Activated CD4-positive, alpha-beta T cell treated with anti-CD3 and anti-CD28 coated beads for 36 hours (primary cell): ENCODE results near the gene NUP50. TPM values are rescaled to one million over a fixed set of nuclear protein-coding genes. Genes with fewer than 3 reads are reported as not detected.

Experiments used
- ATAC-seq: fragments of 200-7000 bp; cut with Tn5 transposase; one replicate; pipeline ENCODE4 v1.10.0; 2021; ENCODE audit warnings: mild to moderate bottlenecking, moderate library complexity
- CTCF ChIA-PET: fragments of 350-600 bp; sonication (Branson Sonifier 250); formaldehyde crosslinking; loops from one replicate; lab custom pipeline; 2021; ENCODE audit warnings: antibody characterized with exemption; lab: Charles Lee
- POLR2A ChIA-PET: fragments of 350-600 bp; sonication (Branson Sonifier 250); formaldehyde crosslinking; loops from one replicate; lab custom pipeline; 2021; ENCODE audit warnings: antibody characterized with exemption, inconsistent platforms; lab: Charles Lee
- DNase-seq: peaks from one replicate; pipeline ENCODE4 v3.0.0-alpha.2; 2020
- H3K27ac Mint-ChIP-seq: one replicate; pipeline ENCODE4 v1.8.0; 2021; ENCODE audit warnings: mixed read lengths
- H3K27me3 Mint-ChIP-seq: one replicate; pipeline ENCODE4 v1.8.0; 2021; ENCODE audit warnings: mixed read lengths
- H3K36me3 Mint-ChIP-seq: one replicate; pipeline ENCODE4 v1.8.0; 2021; ENCODE audit warnings: low read depth, mixed read lengths
- H3K4me1 Mint-ChIP-seq: one replicate; pipeline ENCODE4 v1.8.0; 2021; ENCODE audit warnings: mixed read lengths
- H3K4me3 Mint-ChIP-seq: one replicate; pipeline ENCODE4 v1.8.0; 2021; ENCODE audit warnings: mild to moderate bottlenecking, moderate library complexity, mixed read lengths
- H3K9me3 Mint-ChIP-seq: one replicate; pipeline ENCODE4 v1.8.0; 2021; ENCODE audit warnings: low read depth, mixed read lengths
- intact Hi-C, 2 experiments: fragments of 100-400 bp; cut with DNase I in 1 of 2; cut with micrococcal nuclease in 1 of 2; formaldehyde crosslinking; loops; one replicate each; pipeline versions ENCODE4 v1.14.2 to v1.15.1; 2022 to 2024; cut with DNase I, micrococcal nuclease
- total RNA-seq, 2 experiments: library from RNA; stranded (reverse); gene quantifications; one replicate each; pipeline ENCODE4 v1.2.3, GENCODE V29; 2021

Gene NUP50
- 100 to 1,000 TPM; 136 to 141 TPM for total RNA-seq

- intact Hi-C loops, result loop anchor here (1.0 to 10.0 kb wide), 9 partner anchors 9 to 461 kb away; partner anchors contain the start of genes KIAA0930 (in 1 of the 2) and PRR5 (in 1 of the 2)
- H3K27ac Mint-ChIP-seq, result peak within 1 kb of the TSS; percentile 97
- H3K4me1 Mint-ChIP-seq, result peaks cover 56% of the 10 kb centered on the region
- H3K36me3 Mint-ChIP-seq, result peaks cover 42% of the 10 kb centered on the region
- H3K4me3 Mint-ChIP-seq, result peak within 1 kb of the TSS; percentile 99
- CTCF ChIA-PET, result interaction anchor here (0.6 to 4.4 kb wide), 10 partner anchors 10 to 1604 kb away, joined by 3 to 25 read pairs (median 3); no protein-coding TSS in a partner anchor
- ATAC-seq (peak; percentile 89), DNase-seq (peak; percentile 98)
- H3K9me3 Mint-ChIP-seq, result no peaks in the 10 kb centered on the region
- POLR2A ChIA-PET, result interaction anchor here (0.6 to 1.0 kb wide), 5 partner anchors 9 to 513 kb away, joined by 3 to 6 read pairs (median 3); no protein-coding TSS in a partner anchor
- H3K27me3 Mint-ChIP-seq, result no peaks in the 10 kb centered on the region
These were observed at the start of gene NUP50 for GRCh38 chr22:45163451-45164269. Gene NUP50 (plus strand): TSS chr22:45163925. CDS start chr22:45168178, 4,253 bp downstream.

GRCh38 chr22:45120440-45120839 lies 43.3 kb upstream of the NUP50 start:
- Mint-ChIP-seq H3K9me3 (no peaks in the 10 kb centered on the region), H3K36me3 (no peaks in the 10 kb centered on the region), H3K4me3 (no peak overlapping the region), H3K27me3 (peaks cover 5% of the 10 kb centered on the region), H3K4me1 (no peaks in the 10 kb centered on the region), H3K27ac (no peak overlapping the region)
- intact Hi-C loops, result no loop called here
- ATAC-seq, result no peak
- DNase-seq, result no peak
- ChIA-PET POLR2A (no interaction called here), CTCF (interaction anchor here (0.7 to 1.2 kb wide), 2 partner anchors 9 to 25 kb away, joined by 3 read pairs; no protein-coding TSS in a partner anchor)

GRCh38 chr22:45120931-45121330 lies 42.8 kb upstream of the NUP50 start:
- H3K27me3 Mint-ChIP-seq, result peaks cover 5% of the 10 kb centered on the region
- ATAC-seq, result no peak
- ChIA-PET POLR2A (no interaction called here), CTCF (interaction anchor here (1.2 kb wide), 1 partner anchor 9 kb away, joined by 3 read pairs; no protein-coding TSS in a partner anchor)
- H3K4me1 Mint-ChIP-seq, result no peaks in the 10 kb centered on the region
- no peak overlapping the region for H3K27ac Mint-ChIP-seq
- no peak overlapping the region for H3K4me3 Mint-ChIP-seq
- no peak for DNase-seq
- H3K9me3 Mint-ChIP-seq, result no peaks in the 10 kb centered on the region
- intact Hi-C loops, result no loop called here
- no peaks in the 10 kb centered on the region for H3K36me3 Mint-ChIP-seq

GRCh38 chr22:45124176-45124847 lies 39.4 kb upstream of the NUP50 start:
- peaks cover 4% of the 10 kb centered on the region for H3K4me1 Mint-ChIP-seq
- CTCF ChIA-PET, result interaction anchor here (1.1 kb wide), 1 partner anchor 39 kb away, joined by 3 read pairs; the partner anchor contains the start of gene NUP50
- no peak overlapping the region for H3K27ac Mint-ChIP-seq
- peaks cover 3% of the 10 kb centered on the region for H3K27me3 Mint-ChIP-seq
- no peaks in the 10 kb centered on the region for H3K9me3 Mint-ChIP-seq
- no peak overlapping the region for H3K4me3 Mint-ChIP-seq
- no peaks in the 10 kb centered on the region for H3K36me3 Mint-ChIP-seq
- DNase-seq (no peak), ATAC-seq (no peak)
- POLR2A ChIA-PET, result no interaction called here
- intact Hi-C loops, result no loop called here

GRCh38 chr22:45125188-45125587 lies 38.5 kb upstream of the NUP50 start:
- no peak for DNase-seq
- Mint-ChIP-seq H3K4me3 (no peak overlapping the region), H3K27me3 (no peaks in the 10 kb centered on the region), H3K9me3 (no peaks in the 10 kb centered on the region), H3K4me1 (peaks cover 13% of the 10 kb centered on the region), H3K36me3 (no peaks in the 10 kb centered on the region), H3K27ac (no peak overlapping the region)
- no peak for ATAC-seq
- CTCF ChIA-PET, result no interaction called here
- intact Hi-C loops, result no loop called here
- POLR2A ChIA-PET, result no interaction called here

- ChIA-PET CTCF (interaction anchor here (0.7 to 0.9 kb wide), 2 partner anchors 31 to 45 kb away, joined by 3 to 4 read pairs; no protein-coding TSS in a partner anchor), POLR2A (no interaction called here)
- H3K27ac Mint-ChIP-seq, result no peak overlapping the region
- no peaks in the 10 kb centered on the region for H3K9me3 Mint-ChIP-seq
- intact Hi-C loops, result no loop called here
- peaks cover 28% of the 10 kb centered on the region for H3K4me1 Mint-ChIP-seq
- peaks cover 13% of the 10 kb centered on the region for H3K36me3 Mint-ChIP-seq
- no peaks in the 10 kb centered on the region for H3K27me3 Mint-ChIP-seq
- ATAC-seq (no peak), DNase-seq (no peak)
- no peak overlapping the region for H3K4me3 Mint-ChIP-seq
These were observed 35.9 kb upstream of the NUP50 start for GRCh38 chr22:45127866-45128265.

- Mint-ChIP-seq H3K4me1 (peaks cover 28% of the 10 kb centered on the region), H3K4me3 (peak overlapping the region; percentile 11), H3K9me3 (peaks cover 8% of the 10 kb centered on the region), H3K27me3 (no peaks in the 10 kb centered on the region), H3K36me3 (peaks cover 26% of the 10 kb centered on the region), H3K27ac (peak overlapping the region; percentile 89)
- DNase-seq, result peak; percentile 75
- intact Hi-C loops, result loop anchor here in 1 of 2 experiments (1.0 kb wide), 3 partner anchors 33 to 179 kb away; partner anchors contain the start of genes FAM118A and NUP50
- ChIA-PET POLR2A (interaction anchor here (0.5 to 1.0 kb wide), 4 partner anchors 10 to 181 kb away, joined by 3 read pairs; no protein-coding TSS in a partner anchor), CTCF (interaction anchor here (0.7 to 1.4 kb wide), 7 partner anchors 9 to 395 kb away, joined by 3 to 4 read pairs (median 3); no protein-coding TSS in a partner anchor)
- peak; percentile 93 for ATAC-seq
These were observed 33.8 kb upstream of the NUP50 start for GRCh38 chr22:45129703-45130524.

- H3K9me3 Mint-ChIP-seq, result peaks cover 8% of the 10 kb centered on the region
- no peaks in the 10 kb centered on the region for H3K27me3 Mint-ChIP-seq
- peaks cover 32% of the 10 kb centered on the region for H3K36me3 Mint-ChIP-seq
- H3K4me1 Mint-ChIP-seq, result peaks cover 28% of the 10 kb centered on the region
- no peak overlapping the region for H3K4me3 Mint-ChIP-seq
- DNase-seq (peak; percentile 26), ATAC-seq (no peak)
- intact Hi-C loops, result loop anchor here in 1 of 2 experiments (1.0 kb wide), 2 partner anchors 67 to 178 kb away; partner anchors contain the start of gene FAM118A
- ChIA-PET POLR2A (interaction anchor here (0.9 kb wide), 1 partner anchor 180 kb away, joined by 3 read pairs; no protein-coding TSS in a partner anchor), CTCF (interaction anchor here (0.5 to 0.8 kb wide), 3 partner anchors 18 to 115 kb away, joined by 3 read pairs; no protein-coding TSS in a partner anchor)
- H3K27ac Mint-ChIP-seq, result peak overlapping the region; percentile 89
These were observed 32.8 kb upstream of the NUP50 start for GRCh38 chr22:45130891-45131290.

- Mint-ChIP-seq H3K4me1 (peaks cover 34% of the 10 kb centered on the region), H3K9me3 (peaks cover 8% of the 10 kb centered on the region), H3K4me3 (no peak overlapping the region), H3K36me3 (peaks cover 32% of the 10 kb centered on the region), H3K27me3 (no peaks in the 10 kb centered on the region), H3K27ac (peak overlapping the region; percentile 47)
- CTCF ChIA-PET, result no interaction called here
- DNase-seq (no peak), ATAC-seq (no peak)
- POLR2A ChIA-PET, result no interaction called here
- intact Hi-C loops, result no loop called here
These were observed 32.0 kb upstream of the NUP50 start for GRCh38 chr22:45131749-45132148.

- H3K36me3 Mint-ChIP-seq, result peaks cover 33% of the 10 kb centered on the region
- H3K27me3 Mint-ChIP-seq, result no peaks in the 10 kb centered on the region
- ATAC-seq (no peak), DNase-seq (no peak)
- POLR2A ChIA-PET, result no interaction called here
- no peak overlapping the region for H3K4me3 Mint-ChIP-seq
- CTCF ChIA-PET, result interaction anchor here (0.6 kb wide), 1 partner anchor 31 kb away, joined by 4 read pairs; no protein-coding TSS in a partner anchor
- H3K27ac Mint-ChIP-seq, result no peak overlapping the region
- H3K9me3 Mint-ChIP-seq, result peaks cover 8% of the 10 kb centered on the region
- intact Hi-C loops, result no loop called here
- H3K4me1 Mint-ChIP-seq, result peaks cover 31% of the 10 kb centered on the region
These were observed 29.4 kb upstream of the NUP50 start for GRCh38 chr22:45134313-45134712.
